K562 (cell line): ENCODE results near the gene MIEF1. TPM values are rescaled to one million over a fixed set of nuclear protein-coding genes. Genes with fewer than 3 reads are reported as not detected.

Source experiments
- ASH1L ChIP-seq: fragments of 450-650 bp; IDR thresholded peaks from 2 replicates; pipeline ENCODE4 v1.6.1; 2018; ENCODE audit warnings: borderline replicate concordance, mild to moderate bottlenecking, low read depth; ENCODE audit not compliant: partially characterized antibody
- CBX3 ChIP-seq, 2 experiments: IDR thresholded peaks; 1 replicate in 1 of 2; 2 replicates in 1 of 2; pipeline ENCODE4 v1.6.1; 2012; ENCODE audit warnings: inconsistent platforms in 2 of 2, low read length in 2 of 2, borderline replicate concordance in 1 of 2, control low read depth in 1 of 2
- CXXC5 ChIP-seq: fragments of 250-450 bp; sonication (Bioruptor Pico); IDR thresholded peaks from 2 replicates; pipeline ENCODE4 v1.8.0; 2022; ENCODE audit warnings: inconsistent platforms, mild to moderate bottlenecking, moderate library complexity
- GMEB1 ChIP-seq: fragments of 250-450 bp; sonication (Bioruptor Pico); IDR thresholded peaks from 2 replicates; pipeline ENCODE4 v1.4.0; 2020; ENCODE audit warnings: mild to moderate bottlenecking
- RERE ChIP-seq: sonication (generic); formaldehyde crosslinking; IDR thresholded peaks from 2 replicates; pipeline ENCODE4 v1.8.0; 2023; ENCODE audit warnings: missing genetic modification reagents, mild to moderate bottlenecking, borderline replicate concordance
- REST ChIP-seq, 2 experiments: fragments of 450-650 bp; formaldehyde crosslinking in 1 of 2; IDR thresholded peaks; 2 replicates each; pipeline versions ENCODE4 v1.4.0 to v1.6.1; 2014 to 2020; ENCODE audit warnings: mild to moderate bottlenecking in 2 of 2, borderline replicate concordance in 1 of 2, low read depth in 1 of 2
- SETDB1 ChIP-seq: IDR thresholded peaks from one replicate; pipeline ENCODE4 v1.6.1; 2012; ENCODE audit warnings: low read length, control low read depth, inconsistent platforms
- polyA plus RNA-seq, 8 experiments: library from polyadenylated mRNA; depleted of rRNA in 4 of 8; stranded (reverse) in 5 of 8; unstranded in 3 of 8; fragments of >200 nt; fragmentation: Nextera tagmentation in 2 of 8; fragmentation: Illumina TruSeq in 1 of 8; extraction: Ambion mirVana in 2 of 8; extraction: Trizol in 1 of 8; gene quantifications; 2 replicates each; pipeline versions ENCODE4 v1.2.1 to v1.2.3, GENCODE V29; 2011 to 2014; ENCODE audit warnings: inconsistent platforms in 1 of 8, missing spikeins in 1 of 8
- total RNA-seq, 7 experiments: library from RNA; depleted of rRNA in 6 of 7; stranded (reverse); fragments of >200 nt in 6 of 7; fragmentation: Illumina TruSeq in 2 of 7; extraction: Trizol in 2 of 7; gene quantifications; 2 replicates each; pipeline versions ENCODE4 v1.2.1 to v1.2.3, GENCODE V29; 2011 to 2021; ENCODE audit warnings: low replicate concordance in 1 of 7

Gene MIEF1
- total and polyA plus RNA-seq, 9 of the 15 experiments (the other 6 are each of a cell fraction or from before 2014, with no cell fraction given), result 10.9 to 51.8 (median 25.5) TPM

GRCh38 chr22:39528681-39529486 lies 26.8 kb downstream of the MIEF1 start (continued):
- no peak for TF ChIP-seq RERE (CRISPR knock-in tag)
- peak in 1 of 2 experiments; percentile 68; a peak in 1 of 3 replicates for TF ChIP-seq CBX3 (IDR thresholded peaks at IDR 0.05; ENCODE audit: borderline replicate concordance in 1 of 2, low read length in 2 of 2)
- TF ChIP-seq REST (IDR thresholded peaks at IDR 0.05; ENCODE audit: borderline replicate concordance), result peak; percentile 87
- no peak for TF ChIP-seq REST (CRISPR knock-in tag; IDR thresholded peaks at IDR 0.05; ENCODE audit: low read depth)
- no peak for TF ChIP-seq ASH1L
- TF ChIP-seq CXXC5 (CRISPR knock-in tag), result peak; percentile 55
- no peak for TF ChIP-seq SETDB1
- TF ChIP-seq GMEB1 (CRISPR knock-in tag), result no peak
